HepG2 (cell line): Measurements from ENCODE around the gene HLF. TPM values are rescaled to one million over a fixed set of nuclear protein-coding genes. Genes with fewer than 3 reads are reported as not detected.

ENCODE experiments used
- ATRX ChIP-seq: sonication (generic); formaldehyde crosslinking; IDR thresholded peaks from 2 replicates; pipeline ENCODE4 v1.4.0; 2020; ENCODE audit warnings: missing genetic modification reagents, borderline replicate concordance
- GATAD1 ChIP-seq: IDR thresholded peaks from 2 replicates; pipeline ENCODE4 v1.6.1; 2016; ENCODE audit warnings: missing genetic modification reagents, missing compliant biosample characterization
- KDM5A ChIP-seq: fragments of 200-600 bp; sonication (generic); IDR thresholded peaks from 2 replicates; pipeline ENCODE4 v1.7.0; 2018; ENCODE audit warnings: antibody characterized with exemption, mild to moderate bottlenecking, low read length, borderline replicate concordance
- MTF2 ChIP-seq: sonication (generic); formaldehyde crosslinking; IDR thresholded peaks from 2 replicates; pipeline ENCODE4 v1.5.0; 2020; ENCODE audit warnings: missing genetic modification reagents, borderline replicate concordance
- REPIN1 ChIP-seq: sonication (generic); formaldehyde crosslinking; IDR thresholded peaks from 2 replicates; pipeline ENCODE4 v1.8.0; 2022; ENCODE audit warnings: missing genetic modification reagents, low read depth, mild to moderate bottlenecking, borderline replicate concordance
- SALL1 ChIP-seq: sonication (generic); formaldehyde crosslinking; IDR thresholded peaks from 2 replicates; pipeline ENCODE4 v1.8.0; 2022; ENCODE audit warnings: mild to moderate bottlenecking, missing genetic modification reagents
- ZBTB25 ChIP-seq: IDR thresholded peaks from 2 replicates; pipeline ENCODE4 v1.6.1; 2018; ENCODE audit warnings: missing genetic modification reagents
- ZNF350 ChIP-seq: sonication (generic); formaldehyde crosslinking; IDR thresholded peaks from 2 replicates; pipeline ENCODE4 v1.4.0; 2020; ENCODE audit warnings: mild to moderate bottlenecking, low read depth, missing genetic modification reagents, borderline replicate concordance
- ZNF407 ChIP-seq: sonication (generic); formaldehyde crosslinking; IDR thresholded peaks from one replicate; pipeline ENCODE4 v1.5.1; 2020; ENCODE audit warnings: mild to moderate bottlenecking, missing genetic modification reagents; ENCODE audit errors: not compliant biosample characterization
- ZNF557 ChIP-seq: sonication (generic); formaldehyde crosslinking; IDR thresholded peaks from 2 replicates; pipeline ENCODE4 v1.4.0; 2020; ENCODE audit warnings: missing genetic modification reagents
- ZNF580 ChIP-seq: IDR thresholded peaks from 2 replicates; pipeline ENCODE4 v1.6.1; 2016; ENCODE audit warnings: low read depth, borderline replicate concordance
- ZNF615 ChIP-seq: sonication (generic); formaldehyde crosslinking; IDR thresholded peaks from 2 replicates; pipeline ENCODE4 v1.5.0; 2020; ENCODE audit warnings: mild to moderate bottlenecking, missing genetic modification reagents, borderline replicate concordance
- ZSCAN29 ChIP-seq: sonication (generic); formaldehyde crosslinking; conservative IDR thresholded peaks from 2 replicates; pipeline ENCODE4 v1.4.0; 2020; ENCODE audit warnings: mild to moderate bottlenecking, missing genetic modification reagents
- polyA plus RNA-seq, 8 experiments: library from polyadenylated mRNA; depleted of rRNA in 3 of 8; stranded (reverse) in 7 of 8; unstranded in 1 of 8; fragments of >200 nt; fragmentation: Illumina TruSeq in 4 of 8; extraction: Trizol in 4 of 8; gene quantifications; 2 replicates each; pipeline versions ENCODE4 v1.2.1 to v1.2.3, GENCODE V29; 2011 to 2016; ENCODE audit warnings: low read depth in 4 of 8, missing spikeins in 1 of 8, mixed read lengths in 1 of 8; ENCODE audit not compliant: insufficient read depth in 1 of 8
- total RNA-seq, 5 experiments: library from RNA; depleted of rRNA; stranded (reverse); fragments of >200 nt; fragmentation: Illumina TruSeq; extraction: Trizol; gene quantifications; 2 replicates each; pipeline ENCODE4 v1.2.3, GENCODE V29; 2016; ENCODE audit warnings: low read depth in 1 of 5
- TF ChIP-seq, protein P1 (sequence below): sonication (generic); formaldehyde crosslinking; IDR thresholded peaks from 2 replicates; pipeline ENCODE4 v1.8.0; 2022; ENCODE audit warnings: mild to moderate bottlenecking, missing genetic modification reagents, borderline replicate concordance
- TF ChIP-seq, protein P2 (sequence below): sonication (generic); formaldehyde crosslinking; IDR thresholded peaks from 2 replicates; pipeline ENCODE4 v1.4.0; 2020; ENCODE audit warnings: missing genetic modification reagents

The HLF gene
- total and polyA plus RNA-seq, 2 of the 13 experiments (the other 11 are each of a cell fraction or from before 2014, with no cell fraction given), result 202 to 346 TPM

- TF ChIP-seq ZNF580 (no peak), SALL1 (CRISPR knock-in tag) (peak; percentile 58), ZNF557 (CRISPR knock-in tag) (no peak), ZBTB25 (CRISPR knock-in tag) (0 out of 2 replicates have a peak, but pooled peaks have one; percentile 26), ZNF350 (no peak), ZSCAN29 (CRISPR knock-in tag) (no peak), GATAD1 (CRISPR knock-in tag) (no peak), ZNF407 (CRISPR knock-in tag) (no peak), ATRX (CRISPR knock-in tag) (no peak), REPIN1 (CRISPR knock-in tag) (peak; percentile 48; the same call in 1 of the 2 replicates), MTF2 (no peak), KDM5A (no peak), ZNF615 (CRISPR knock-in tag) (no peak)
- TF ChIP-seq, protein P1, sequence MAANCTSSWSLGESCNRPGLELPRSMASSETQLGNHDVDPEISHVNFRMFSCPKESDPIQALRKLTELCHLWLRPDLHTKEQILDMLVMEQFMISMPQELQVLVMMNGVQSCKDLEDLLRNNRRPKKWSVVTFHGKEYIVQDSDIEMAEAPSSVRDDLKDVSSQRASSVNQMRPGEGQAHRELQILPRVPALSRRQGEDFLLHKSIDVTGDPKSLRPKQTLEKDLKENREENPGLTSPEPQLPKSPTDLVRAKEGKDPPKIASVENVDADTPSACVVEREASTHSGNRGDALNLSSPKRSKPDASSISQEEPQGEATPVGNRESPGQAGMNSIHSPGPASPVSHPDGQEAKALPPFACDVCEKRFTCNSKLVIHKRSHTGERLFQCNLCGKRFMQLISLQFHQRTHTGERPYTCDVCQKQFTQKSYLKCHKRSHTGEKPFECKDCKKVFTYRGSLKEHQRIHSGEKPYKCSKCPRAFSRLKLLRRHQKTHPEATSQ (CRISPR knock-in tag), result 0 out of 2 replicates have a peak, but pooled peaks have one; percentile 58
- TF ChIP-seq, protein P2, sequence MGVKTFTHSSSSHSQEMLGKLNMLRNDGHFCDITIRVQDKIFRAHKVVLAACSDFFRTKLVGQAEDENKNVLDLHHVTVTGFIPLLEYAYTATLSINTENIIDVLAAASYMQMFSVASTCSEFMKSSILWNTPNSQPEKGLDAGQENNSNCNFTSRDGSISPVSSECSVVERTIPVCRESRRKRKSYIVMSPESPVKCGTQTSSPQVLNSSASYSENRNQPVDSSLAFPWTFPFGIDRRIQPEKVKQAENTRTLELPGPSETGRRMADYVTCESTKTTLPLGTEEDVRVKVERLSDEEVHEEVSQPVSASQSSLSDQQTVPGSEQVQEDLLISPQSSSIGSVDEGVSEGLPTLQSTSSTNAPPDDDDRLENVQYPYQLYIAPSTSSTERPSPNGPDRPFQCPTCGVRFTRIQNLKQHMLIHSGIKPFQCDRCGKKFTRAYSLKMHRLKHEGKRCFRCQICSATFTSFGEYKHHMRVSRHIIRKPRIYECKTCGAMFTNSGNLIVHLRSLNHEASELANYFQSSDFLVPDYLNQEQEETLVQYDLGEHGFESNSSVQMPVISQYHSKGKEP (CRISPR knock-in tag), result no peak
These were observed 62.7 kb downstream of the HLF start (continued) for GRCh38 chr17:55327225-55328088.
